Endodermal cell (in vitro differentiated cells): ENCODE measurements around the gene GNL1. TPM values are rescaled to one million over a fixed set of nuclear protein-coding genes. Genes with fewer than 3 reads are reported as not detected.
"Not testable (repeated sequence)": the region's sequence is repeated elsewhere in the genome, so short reads cannot be mapped to it uniquely, and the experiment has no call there.

Experiments used
- DNase-seq: peaks from one replicate; pipeline ENCODE4 v3.0.0-alpha.2; 2017
- H3K27ac ChIP-seq: 2 replicates; pipeline ENCODE4 v1.5.1; 2013; ENCODE audit warnings: mild to moderate bottlenecking, low read depth, low read length, moderate library complexity
- H3K27me3 ChIP-seq: 2 replicates; pipeline ENCODE4 v1.6.1; 2013; ENCODE audit warnings: mild to moderate bottlenecking, low read length, moderate library complexity; ENCODE audit not compliant: insufficient read depth, control insufficient read depth, poor library complexity, severe bottlenecking
- H3K36me3 ChIP-seq: 2 replicates; pipeline ENCODE4 v1.7.0; 2013; ENCODE audit warnings: mild to moderate bottlenecking, low read length, moderate library complexity; ENCODE audit not compliant: control insufficient read depth, insufficient read depth
- H3K4me1 ChIP-seq: one replicate; pipeline ENCODE4 v1.7.0; 2013; ENCODE audit warnings: low read length; ENCODE audit not compliant: control insufficient read depth, insufficient read depth
- H3K4me3 ChIP-seq: 2 replicates; pipeline ENCODE4 v1.5.1; 2013; ENCODE audit warnings: mild to moderate bottlenecking, low read length, moderate library complexity
- H3K9ac ChIP-seq: 2 replicates; pipeline ENCODE4 v1.6.1; 2013; ENCODE audit warnings: mild to moderate bottlenecking, low read length, moderate library complexity; ENCODE audit not compliant: poor library complexity, severe bottlenecking; ENCODE audit errors: extremely low read depth
- H3K9me3 ChIP-seq: 2 replicates; pipeline ENCODE4 v1.6.1; 2013; ENCODE audit warnings: mild to moderate bottlenecking, low read length, moderate library complexity; ENCODE audit not compliant: control insufficient read depth
- H3K27ac Mint-ChIP-seq: 2 replicates; pipeline ENCODE4 v1.8.0; 2020; ENCODE audit warnings: mixed read lengths
- H3K27me3 Mint-ChIP-seq: 2 replicates; pipeline ENCODE4 v1.8.0; 2021; ENCODE audit warnings: mild to moderate bottlenecking, mixed read lengths; ENCODE audit not compliant: insufficient read depth
- H3K36me3 Mint-ChIP-seq: 2 replicates; pipeline ENCODE4 v1.8.0; 2020; ENCODE audit warnings: low read depth, mixed read lengths
- H3K4me1 Mint-ChIP-seq: 2 replicates; pipeline ENCODE4 v1.8.0; 2020; ENCODE audit warnings: mixed read lengths
- H3K4me3 Mint-ChIP-seq: 2 replicates; pipeline ENCODE4 v1.8.0; 2020; ENCODE audit warnings: mild to moderate bottlenecking, moderate library complexity, mixed read lengths
- H3K9me3 Mint-ChIP-seq: 2 replicates; pipeline ENCODE4 v1.8.0; 2020; ENCODE audit warnings: mild to moderate bottlenecking, mixed read lengths
- CTCF ChIP-seq: fragments of 200-600 bp; sonication (generic); conservative IDR thresholded peaks from 2 replicates; pipeline ENCODE4 v1.5.0; 2021; ENCODE audit warnings: antibody characterized with exemption, mild to moderate bottlenecking
- WGBS, 2 experiments: methylation state at CpG; one replicate each; pipeline versions ENCODE4 v1.1.5 to v1.1.7; 2013; ENCODE audit warnings: missing lambda C conversion rate in 2 of 2, mixed read lengths in 1 of 2; ENCODE audit not compliant: insufficient coverage in 1 of 2, insufficient read length in 1 of 2; 5-methylcytosine and 5-hydroxymethylcytosine counted together
- total RNA-seq, 2 donors: library from RNA; stranded (reverse); fragmentation: NEBNext Ultra II Directional in 1 of 2; extraction: Animal tissue kit (Norgen Biotek cat#: 25700) in 1 of 2; gene quantifications; 2 replicates in 1 of 2; 3 replicates in 1 of 2; pipeline ENCODE4 v1.2.1, GENCODE V29; 2021

Gene GNL1
- total RNA-seq, 2 donors from 2014 or later: 82.1 to 93.5 TPM

GRCh38 chr6:30497714-30498113, 58.6 kb downstream of the GNL1 start:
- H3K4me1 ChIP-seq: no peaks in the 10 kb centered on the region
- peaks cover 8% of the 10 kb centered on the region for H3K4me1 Mint-ChIP-seq
- no peak overlapping the region for H3K27ac ChIP-seq
- H3K36me3 Mint-ChIP-seq: peaks cover 4% of the 10 kb centered on the region
- no peaks in the 10 kb centered on the region for H3K36me3 ChIP-seq
- peaks cover 14% of the 10 kb centered on the region for H3K9me3 Mint-ChIP-seq
- no peak overlapping the region for H3K4me3 ChIP-seq
- no peak for DNase-seq
- no peaks in the 10 kb centered on the region for H3K27me3 Mint-ChIP-seq
- no peak overlapping the region for H3K4me3 Mint-ChIP-seq
- no peak for TF ChIP-seq CTCF
- 91 to 93% methylated on average over 3 of the region's 3 CpGs for WGBS, 2 experiments
- H3K27ac Mint-ChIP-seq: no peak overlapping the region
- H3K9ac ChIP-seq: no peak overlapping the region
- no peaks in the 10 kb centered on the region for H3K27me3 ChIP-seq
- no peaks in the 10 kb centered on the region for H3K9me3 ChIP-seq

- not testable (repeated sequence) for H3K27me3 Mint-ChIP-seq, H3K4me1 ChIP-seq, H3K27me3 ChIP-seq, H3K36me3 Mint-ChIP-seq, H3K4me1 Mint-ChIP-seq, H3K36me3 ChIP-seq, H3K4me3 Mint-ChIP-seq, H3K4me3 ChIP-seq, H3K9ac ChIP-seq, DNase-seq, H3K27ac Mint-ChIP-seq, H3K9me3 ChIP-seq, H3K27ac ChIP-seq
- peaks cover 14% of the 10 kb centered on the region for H3K9me3 Mint-ChIP-seq
- WGBS, 2 experiments: 95 to 100% methylated on average over 5 of the region's 5 CpGs
These were observed 59.1 kb downstream of the GNL1 start for GRCh38 chr6:30497261-30497599.

GRCh38 chr6:30495993-30496392, 60.3 kb downstream of the GNL1 start:
- Mint-ChIP-seq H3K27me3 (no peaks in the 10 kb centered on the region), H3K36me3 (peaks cover 19% of the 10 kb centered on the region), H3K4me1 (peaks cover 8% of the 10 kb centered on the region), H3K4me3 (no peak overlapping the region), H3K9me3 (peaks cover 14% of the 10 kb centered on the region), H3K27ac (no peak overlapping the region)
- no peak overlapping the region for H3K9ac ChIP-seq
- H3K9me3 ChIP-seq: no peaks in the 10 kb centered on the region
- H3K4me3 ChIP-seq: no peak overlapping the region
- no peak for TF ChIP-seq CTCF
- H3K27me3 ChIP-seq: no peaks in the 10 kb centered on the region
- H3K27ac ChIP-seq: no peak overlapping the region
- no peaks in the 10 kb centered on the region for H3K4me1 ChIP-seq
- peaks cover 6% of the 10 kb centered on the region for H3K36me3 ChIP-seq
- DNase-seq: no peak
- WGBS, 2 experiments: 94% methylated on average over 4 of the region's 4 CpGs; no CpG with 5 or more reads in 1 of the 2 experiments

DNA sequence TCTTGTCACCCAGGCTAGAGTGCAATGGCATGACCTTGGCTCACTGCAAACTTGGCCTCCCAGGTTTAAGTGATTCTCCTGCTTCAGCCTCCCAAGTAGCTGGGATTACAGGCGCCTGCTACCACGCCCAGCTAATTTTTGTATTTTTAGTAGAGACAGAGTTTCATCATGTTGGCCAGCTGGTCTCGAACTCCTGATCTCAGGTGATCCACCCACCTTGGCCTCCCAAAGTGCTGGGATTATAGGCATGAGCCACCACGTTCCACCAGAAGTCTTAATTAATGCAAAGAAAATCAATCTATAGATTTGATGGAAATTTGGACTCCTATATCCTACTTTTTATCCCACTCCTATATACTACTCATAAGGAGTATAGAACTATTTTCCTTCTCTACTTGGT, 61.2 kb downstream of the GNL1 start:
- not testable (repeated sequence) for H3K27ac ChIP-seq, H3K4me3 ChIP-seq, H3K9me3 ChIP-seq, H3K27me3 Mint-ChIP-seq, H3K9ac ChIP-seq, H3K4me3 Mint-ChIP-seq, H3K4me1 ChIP-seq, H3K27ac Mint-ChIP-seq, H3K27me3 ChIP-seq, DNase-seq
- H3K9me3 Mint-ChIP-seq: peaks cover 14% of the 10 kb centered on the region
- H3K36me3 Mint-ChIP-seq: peaks cover 28% of the 10 kb centered on the region
- peaks cover 12% of the 10 kb centered on the region for H3K4me1 Mint-ChIP-seq
- peaks cover 13% of the 10 kb centered on the region for H3K36me3 ChIP-seq
- 91% methylated on average over 4 of the region's 4 CpGs for WGBS, 2 experiments
